Thyroid gland (tissue), 4 donors: ENCODE measurements around the gene CERK. TPM values are rescaled to one million over a fixed set of nuclear protein-coding genes. Genes with fewer than 3 reads are reported as not detected.

Experiments used
- DNase-seq, 2 donors: peaks; one replicate each; pipeline ENCODE4 v3.0.0-alpha.2; 2019
- H3K27ac ChIP-seq, 3 donors: fragments of 200-600 bp; sonication (generic); 1 replicate in 2 of 3; 2 replicates in 1 of 3; pipeline ENCODE4 v1.5.1; 2016 to 2019; ENCODE audit warnings: mild to moderate bottlenecking in 1 of 3, moderate library complexity in 1 of 3
- H3K27me3 ChIP-seq: fragments of 200-600 bp; sonication (generic); one replicate; pipeline ENCODE4 v1.5.1; 2019
- H3K36me3 ChIP-seq, 2 donors: fragments of 200-600 bp; sonication (generic); one replicate each; pipeline ENCODE4 v1.5.1; 2016 to 2019
- H3K4me1 ChIP-seq, 2 donors: fragments of 200-600 bp; sonication (generic); one replicate each; pipeline ENCODE4 v1.5.1; 2017 to 2019
- H3K4me3 ChIP-seq, 3 donors: fragments of 200-600 bp; sonication (generic); replicated peaks in 1 of 3; 1 replicate in 2 of 3; 2 replicates in 1 of 3; pipeline ENCODE4 v1.5.1; 2016; ENCODE audit warnings: mild to moderate bottlenecking in 1 of 3
- H3K9me3 ChIP-seq: fragments of 200-600 bp; sonication (generic); one replicate; pipeline ENCODE4 v1.5.1; 2017
- POLR2A ChIP-seq, 2 donors: fragments of 450-650 bp; IDR thresholded peaks; one replicate each; pipeline ENCODE4 v1.6.1; 2017; ENCODE audit warnings: antibody characterized with exemption in 2 of 2, mild to moderate bottlenecking in 2 of 2, moderate library complexity in 1 of 2
- WGBS, 2 donors: methylation state at CpG; one replicate each; pipeline ENCODE4 v1.1.5; 2017; 5-methylcytosine and 5-hydroxymethylcytosine counted together
- intact Hi-C: fragments of 100-400 bp; cut with DNase I; formaldehyde crosslinking; loops from one replicate; pipeline ENCODE4 v1.15.1; 2023
- total RNA-seq, 4 donors: library from RNA; depleted of rRNA; stranded (reverse); fragments of >200 nt; gene quantifications; one replicate each; pipeline ENCODE4 v1.2.3, GENCODE V29; 2016
- TF ChIP-seq, protein P1 (sequence below), 6 experiments: fragments of 200-600 bp in 3 of 6; fragments of 450-650 bp in 3 of 6; sonication (generic) in 3 of 6; IDR thresholded peaks; one replicate each; pipeline ENCODE4 v1.5.1; 2016 to 2019; ENCODE audit warnings: antibody characterized with exemption in 6 of 6, mild to moderate bottlenecking in 2 of 6, inconsistent platforms in 1 of 6, moderate library complexity in 1 of 6

Gene CERK
- total RNA-seq, 4 donors from 2014 or later: 74.6 to 84.7 (median 81.5) TPM

GRCh38 chr22:46677323-46678002 is 60.6 kb downstream of the CERK start:
- WGBS, 2 donors: 88 to 93% methylated on average over 19 to 20 of the region's 28 CpGs
- Histone ChIP-seq H3K4me3 (no peak overlapping the region), H3K36me3 (peaks cover 6 to 20% of the 10 kb centered on the region in 2 donors), H3K9me3 (no peaks in the 10 kb centered on the region), H3K27ac (no peak overlapping the region), H3K27me3 (no peaks in the 10 kb centered on the region), H3K4me1 (no peaks in the 10 kb centered on the region)
- DNase-seq: no peak
- intact Hi-C loops: no loop called here
- no peak for TF ChIP-seq POLR2A (IDR thresholded peaks at IDR 0.05)
- TF ChIP-seq, protein P1, sequence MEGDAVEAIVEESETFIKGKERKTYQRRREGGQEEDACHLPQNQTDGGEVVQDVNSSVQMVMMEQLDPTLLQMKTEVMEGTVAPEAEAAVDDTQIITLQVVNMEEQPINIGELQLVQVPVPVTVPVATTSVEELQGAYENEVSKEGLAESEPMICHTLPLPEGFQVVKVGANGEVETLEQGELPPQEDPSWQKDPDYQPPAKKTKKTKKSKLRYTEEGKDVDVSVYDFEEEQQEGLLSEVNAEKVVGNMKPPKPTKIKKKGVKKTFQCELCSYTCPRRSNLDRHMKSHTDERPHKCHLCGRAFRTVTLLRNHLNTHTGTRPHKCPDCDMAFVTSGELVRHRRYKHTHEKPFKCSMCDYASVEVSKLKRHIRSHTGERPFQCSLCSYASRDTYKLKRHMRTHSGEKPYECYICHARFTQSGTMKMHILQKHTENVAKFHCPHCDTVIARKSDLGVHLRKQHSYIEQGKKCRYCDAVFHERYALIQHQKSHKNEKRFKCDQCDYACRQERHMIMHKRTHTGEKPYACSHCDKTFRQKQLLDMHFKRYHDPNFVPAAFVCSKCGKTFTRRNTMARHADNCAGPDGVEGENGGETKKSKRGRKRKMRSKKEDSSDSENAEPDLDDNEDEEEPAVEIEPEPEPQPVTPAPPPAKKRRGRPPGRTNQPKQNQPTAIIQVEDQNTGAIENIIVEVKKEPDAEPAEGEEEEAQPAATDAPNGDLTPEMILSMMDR (IDR thresholded peaks at IDR 0.05): no peak

DNA sequence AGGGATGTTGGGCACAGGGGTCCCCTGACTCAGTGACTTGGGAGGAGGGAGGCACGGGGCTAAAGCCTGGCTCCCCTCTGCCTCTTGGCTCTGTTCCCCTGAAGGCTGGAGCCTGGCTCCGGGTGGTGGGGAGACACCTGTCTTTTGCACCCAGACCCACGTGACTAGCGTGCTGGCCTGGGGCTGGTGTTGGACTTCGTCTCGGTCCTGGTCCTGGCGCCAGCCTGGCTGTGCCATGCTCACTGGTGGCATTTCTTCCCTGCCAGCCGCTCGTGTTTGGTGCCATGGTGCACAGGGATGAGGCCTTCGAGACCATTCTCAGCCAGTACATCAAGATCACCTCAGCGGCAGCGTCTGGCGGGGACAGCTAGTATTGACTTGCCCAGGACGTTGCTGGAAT is 61.2 kb downstream of the CERK start:
- H3K27me3 ChIP-seq: no peaks in the 10 kb centered on the region
- H3K4me3 ChIP-seq: no peak overlapping the region
- intact Hi-C loops: no loop called here
- TF ChIP-seq, protein P1 (IDR thresholded peaks at IDR 0.05): no peak
- no peak for TF ChIP-seq POLR2A (IDR thresholded peaks at IDR 0.05)
- no peak for DNase-seq
- H3K4me1 ChIP-seq: no peaks in the 10 kb centered on the region
- WGBS, 2 donors: 95 to 97% methylated on average over 13 of the region's 14 CpGs
- H3K27ac ChIP-seq: no peak overlapping the region
- H3K9me3 ChIP-seq: no peaks in the 10 kb centered on the region
- peaks cover 6 to 20% of the 10 kb centered on the region in 2 donors for H3K36me3 ChIP-seq

DNA sequence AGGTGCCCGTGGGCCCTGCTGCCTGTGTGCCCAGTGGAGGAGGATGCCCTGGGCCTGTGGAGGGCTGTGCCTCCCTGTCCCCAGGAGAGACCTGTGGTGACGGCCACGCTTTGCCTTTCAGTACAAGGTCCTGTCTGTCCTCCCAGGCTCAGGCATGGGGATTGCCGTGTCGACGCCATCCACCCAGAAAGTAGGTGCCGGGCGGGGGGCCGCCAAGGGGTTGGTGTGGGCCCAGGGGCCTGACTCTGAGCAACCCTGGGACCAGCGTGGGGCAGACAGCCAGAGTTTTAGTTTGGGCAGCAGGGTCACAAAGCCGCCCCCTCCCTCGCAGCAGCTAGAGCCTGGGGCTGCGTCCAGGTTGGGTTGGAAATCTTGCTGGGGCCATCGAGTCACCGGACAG is 61.6 kb downstream of the CERK start:
- H3K4me1 ChIP-seq: no peaks in the 10 kb centered on the region
- TF ChIP-seq, protein P1 (IDR thresholded peaks at IDR 0.05): no peak
- TF ChIP-seq POLR2A (IDR thresholded peaks at IDR 0.05): no peak
- intact Hi-C loops: no loop called here
- no peaks in the 10 kb centered on the region for H3K9me3 ChIP-seq
- H3K4me3 ChIP-seq: no peak overlapping the region
- H3K36me3 ChIP-seq: peaks cover 6 to 20% of the 10 kb centered on the region in 2 donors
- DNase-seq: no peak
- H3K27me3 ChIP-seq: no peaks in the 10 kb centered on the region
- no peak overlapping the region for H3K27ac ChIP-seq
- 100% methylated on average over 2 of the region's 15 CpGs; no CpG with 5 or more reads in 1 of the 2 donors for WGBS, 2 donors

- H3K27me3 ChIP-seq: no peaks in the 10 kb centered on the region
- H3K27ac ChIP-seq: no peak overlapping the region
- H3K4me3 ChIP-seq: no peak overlapping the region
- intact Hi-C loops: no loop called here
- H3K4me1 ChIP-seq: no peaks in the 10 kb centered on the region
- peaks cover 6 to 20% of the 10 kb centered on the region in 2 donors for H3K36me3 ChIP-seq
- TF ChIP-seq, protein P1 (IDR thresholded peaks at IDR 0.05): no peak
- 94 to 97% methylated on average over 7 to 10 of the region's 16 CpGs for WGBS, 2 donors
- no peaks in the 10 kb centered on the region for H3K9me3 ChIP-seq
- no peak for DNase-seq
Observed at GRCh38 chr22:46675938-46676337, 62.1 kb downstream of the CERK start.

DNA sequence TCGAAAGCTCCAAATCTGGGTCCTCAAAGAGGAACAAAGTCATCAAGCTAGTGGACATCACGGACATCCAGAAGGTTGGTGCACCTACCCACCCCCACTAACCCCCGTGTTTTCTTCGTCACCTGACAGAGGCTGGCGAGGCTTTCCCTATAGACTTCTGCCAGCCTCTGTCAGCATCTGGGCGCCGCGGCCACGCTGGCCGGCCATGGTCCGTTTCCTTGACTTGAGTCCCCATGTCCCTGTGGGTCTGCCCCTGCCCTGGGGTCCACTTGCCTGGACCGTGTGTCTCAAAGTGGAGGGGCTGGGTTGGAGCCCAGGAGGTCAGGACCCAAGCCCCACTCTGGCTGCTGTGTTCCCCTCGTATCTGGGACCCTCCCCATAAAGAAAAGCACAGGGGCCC is 62.6 kb downstream of the CERK start:
- peaks cover 6 to 20% of the 10 kb centered on the region in 2 donors for H3K36me3 ChIP-seq
- DNase-seq: no peak
- no peaks in the 10 kb centered on the region for H3K9me3 ChIP-seq
- intact Hi-C loops: no loop called here
- 91 to 98% methylated on average over 13 of the region's 13 CpGs for WGBS, 2 donors
- no peak for TF ChIP-seq POLR2A (IDR thresholded peaks at IDR 0.05)
- TF ChIP-seq, protein P1 (IDR thresholded peaks at IDR 0.05): no peak
- H3K4me1 ChIP-seq: no peaks in the 10 kb centered on the region
- H3K27me3 ChIP-seq: no peaks in the 10 kb centered on the region
- no peak overlapping the region for H3K4me3 ChIP-seq
- no peak overlapping the region for H3K27ac ChIP-seq
